GM23338 (cell line): ENCODE data around the gene P4HA3. TPM values are rescaled to one million over a fixed set of nuclear protein-coding genes. Genes with fewer than 3 reads are reported as not detected.

Experiments used
- ATAC-seq: fragments of 200-7000 bp; cut with Tn5 transposase; 3 replicates; pipeline ENCODE4 v1.9.1; 2020
- DNase-seq: peaks from one replicate; pipeline ENCODE4 v3.0.0-alpha.2; 2015; ENCODE audit warnings: low spot score
- H2AFZ ChIP-seq: fragments of 200-600 bp; sonication (generic); 2 replicates; pipeline ENCODE4 v1.8.0; 2016; ENCODE audit warnings: antibody characterized with exemption, mild to moderate bottlenecking, moderate library complexity
- H3F3A ChIP-seq: fragments of 200-600 bp; sonication (generic); replicated peaks from 2 replicates; pipeline ENCODE4 v1.8.0; 2017; ENCODE audit warnings: antibody characterized with exemption, mixed run types, low read depth
- H3K27ac ChIP-seq: fragments of 200-600 bp; sonication (generic); 2 replicates; pipeline ENCODE4 v1.6.1; 2016; ENCODE audit warnings: low read depth
- H3K27me3 ChIP-seq: fragments of 200-600 bp; sonication (generic); 2 replicates; pipeline ENCODE4 v1.8.0; 2016; ENCODE audit warnings: mild to moderate bottlenecking, mixed run types, moderate library complexity; ENCODE audit not compliant: insufficient read depth
- H3K36me3 ChIP-seq: fragments of 200-600 bp; sonication (generic); 2 replicates; pipeline ENCODE4 v1.8.0; 2016; ENCODE audit warnings: mild to moderate bottlenecking; ENCODE audit not compliant: insufficient read depth
- H3K4me1 ChIP-seq: fragments of 200-600 bp; sonication (generic); 2 replicates; pipeline ENCODE4 v1.8.0; 2016; ENCODE audit warnings: mild to moderate bottlenecking, moderate library complexity; ENCODE audit not compliant: insufficient read depth
- H3K4me2 ChIP-seq: fragments of 200-600 bp; sonication (generic); 2 replicates; pipeline ENCODE4 v1.7.1; 2017; ENCODE audit warnings: mixed run types
- H3K4me3 ChIP-seq: fragments of 200-600 bp; sonication (generic); 2 replicates; pipeline ENCODE4 v1.6.1; 2016; ENCODE audit warnings: mixed run types
- H3K79me2 ChIP-seq: fragments of 200-600 bp; sonication (generic); replicated peaks from 2 replicates; pipeline ENCODE4 v1.8.0; 2017; ENCODE audit warnings: mild to moderate bottlenecking; ENCODE audit not compliant: insufficient read depth
- H3K9me2 ChIP-seq: fragments of 200-600 bp; sonication (generic); 2 replicates; pipeline ENCODE4 v1.8.0; 2017; ENCODE audit not compliant: insufficient read depth
- H4K20me1 ChIP-seq: fragments of 200-600 bp; sonication (generic); replicated peaks from 2 replicates; pipeline ENCODE4 v1.8.0; 2017; ENCODE audit warnings: mild to moderate bottlenecking; ENCODE audit not compliant: insufficient read depth
- H3K27ac Mint-ChIP-seq: 2 replicates; pipeline ENCODE4 v1.8.0; 2020; ENCODE audit warnings: inconsistent platforms, mild to moderate bottlenecking, moderate library complexity, mixed read lengths
- H3K27me3 Mint-ChIP-seq: 3 replicates; pipeline ENCODE4 v1.8.0; 2022; ENCODE audit warnings: low read depth, mild to moderate bottlenecking, moderate library complexity, mixed read lengths, inconsistent platforms; ENCODE audit not compliant: insufficient read depth, poor library complexity
- H3K36me3 Mint-ChIP-seq: 3 replicates; pipeline ENCODE4 v1.8.0; 2021; ENCODE audit warnings: low read depth, mild to moderate bottlenecking, inconsistent platforms, moderate library complexity, mixed read lengths
- H3K4me1 Mint-ChIP-seq: 3 replicates; pipeline ENCODE4 v1.8.0; 2020; ENCODE audit warnings: mild to moderate bottlenecking, inconsistent platforms, mixed read lengths
- H3K4me3 Mint-ChIP-seq: 3 replicates; pipeline ENCODE4 v1.8.0; 2021; ENCODE audit warnings: moderate library complexity, mild to moderate bottlenecking, inconsistent platforms, mixed read lengths
- H3K9me3 Mint-ChIP-seq: 3 replicates; pipeline ENCODE4 v1.8.0; 2020; ENCODE audit warnings: moderate library complexity, mild to moderate bottlenecking, inconsistent platforms, mixed read lengths
- CREB1 ChIP-seq: fragments of 250-450 bp; sonication (Bioruptor Pico); IDR thresholded peaks from 2 replicates; pipeline ENCODE4 v1.5.0; 2020; ENCODE audit warnings: low read depth, mild to moderate bottlenecking, moderate library complexity
- ETS1 ChIP-seq: IDR thresholded peaks from 2 replicates; pipeline ENCODE4 v1.6.1; 2016; ENCODE audit warnings: antibody characterized with exemption
- EZH2 ChIP-seq: fragments of 200-600 bp; sonication (generic); IDR thresholded peaks from one replicate; pipeline ENCODE4 v1.8.0; 2017; ENCODE audit warnings: antibody characterized with exemption, mild to moderate bottlenecking, low read depth; ENCODE audit not compliant: unreplicated experiment
- EZH2phosphoT487 ChIP-seq: fragments of 200-600 bp; sonication (generic); IDR thresholded peaks from one replicate; pipeline ENCODE4 v1.8.1; 2018; ENCODE audit warnings: antibody characterized with exemption; ENCODE audit not compliant: unreplicated experiment
- JUNB ChIP-seq: IDR thresholded peaks from one replicate; pipeline ENCODE4 v1.6.1; 2016; ENCODE audit warnings: antibody characterized with exemption; ENCODE audit not compliant: unreplicated experiment
- POLR2AphosphoS5 ChIP-seq: IDR thresholded peaks from 2 replicates; pipeline ENCODE4 v1.6.1; 2016; ENCODE audit warnings: antibody characterized with exemption, low read depth
- STAT1 ChIP-seq: IDR thresholded peaks from one replicate; pipeline ENCODE4 v1.6.1; 2016; ENCODE audit warnings: antibody characterized with exemption; ENCODE audit not compliant: unreplicated experiment
- ZNF114 ChIP-seq: fragments of 250-450 bp; sonication (Bioruptor Pico); IDR thresholded peaks from 2 replicates; pipeline ENCODE4 v1.5.0; 2020; ENCODE audit warnings: mild to moderate bottlenecking, moderate library complexity
- ZNF462 ChIP-seq: fragments of 250-450 bp; sonication (Bioruptor Pico); IDR thresholded peaks from 2 replicates; pipeline ENCODE4 v1.5.0; 2020; ENCODE audit warnings: mild to moderate bottlenecking, moderate library complexity
- polyA plus RNA-seq: library from polyadenylated mRNA; unstranded; fragments of >200 nt; fragmentation: Nextera tagmentation; extraction: Ambion mirVana; gene quantifications from 2 replicates; pipeline ENCODE4 v1.2.1, GENCODE V29; 2016
- total RNA-seq: library from RNA; depleted of rRNA; stranded (reverse); fragments of >200 nt; shearing (Covaris generic); gene quantifications from 2 replicates; pipeline ENCODE4 v1.2.3, GENCODE V29; 2014

Gene P4HA3
- total and polyA plus RNA-seq, 2 experiments from 2014 or later = 0.08 TPM; not detected in 1

DNA sequence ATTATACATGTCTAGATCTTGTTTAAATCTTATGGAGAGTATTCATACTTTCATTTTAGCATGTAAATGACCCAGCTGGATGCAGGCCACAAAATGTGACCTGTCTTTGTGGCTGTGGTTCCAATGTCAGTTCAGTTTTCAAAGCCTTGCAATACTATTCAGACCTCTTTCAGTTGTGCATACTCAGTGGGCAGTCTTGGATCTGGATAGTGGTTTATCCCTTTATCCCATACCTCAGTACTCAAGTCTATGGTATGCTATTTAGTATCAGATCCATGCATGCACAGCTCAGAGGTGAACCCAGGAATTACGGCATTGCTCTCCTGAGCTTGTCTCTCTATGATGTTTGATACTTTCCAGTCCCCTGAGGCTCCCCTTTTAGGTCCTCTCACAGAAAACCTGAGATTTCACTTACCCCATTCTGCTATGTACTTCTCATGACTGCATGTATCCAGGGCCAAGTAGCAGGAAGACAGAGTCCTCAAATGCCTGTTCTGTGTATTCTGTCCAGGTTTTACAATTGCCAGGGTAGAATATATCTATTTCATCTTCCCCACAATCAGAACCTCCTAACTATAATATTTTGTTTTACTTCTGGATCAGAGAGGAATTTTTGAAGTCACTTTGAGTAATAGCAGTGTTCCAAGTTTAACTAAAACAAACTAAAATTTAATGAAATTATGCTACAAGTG lies 6.9 kb upstream of the P4HA3 start:
- Histone ChIP-seq H3K9me2 (0 out of 2 replicates have a peak, but pooled peaks cover 4% of the 10 kb centered on the region), H3K27ac (no peak overlapping the region), H3F3A (no peaks in the 10 kb centered on the region), H2AFZ (no peak overlapping the region), H3K36me3 (no peaks in the 10 kb centered on the region), H3K79me2 (no peaks in the 10 kb centered on the region), H3K27me3 (no peaks in the 10 kb centered on the region), H3K4me2 (no peak overlapping the region), H3K4me3 (no peak overlapping the region), H4K20me1 (no peaks in the 10 kb centered on the region), H3K4me1 (no peaks in the 10 kb centered on the region)
- ATAC-seq (no peak), DNase-seq (no peak)
- Mint-ChIP-seq H3K27ac (no peak overlapping the region), H3K9me3 (peaks cover 11% of the 10 kb centered on the region; the same call in 1 of the 3 replicates), H3K4me1 (no peaks in the 10 kb centered on the region), H3K4me3 (no peak overlapping the region), H3K36me3 (no peaks in the 10 kb centered on the region; the same call in 2 of the 3 replicates), H3K27me3 (peaks cover 3% of the 10 kb centered on the region)
- TF ChIP-seq ETS1 (no peak), CREB1 (CRISPR knock-in tag) (no peak), EZH2phosphoT487 (no peak), POLR2AphosphoS5 (no peak), JUNB (no peak), EZH2 (no peak), STAT1 (no peak), ZNF462 (no peak), ZNF114 (CRISPR knock-in tag) (no peak)
